Endodermal cell (in vitro differentiated cells): ENCODE data around the gene CLHC1. TPM values are rescaled to one million over a fixed set of nuclear protein-coding genes. Genes with fewer than 3 reads are reported as not detected.

ENCODE experiments used
- DNase-seq: peaks from one replicate; pipeline ENCODE4 v3.0.0-alpha.2; 2017
- H3K27ac ChIP-seq: 2 replicates; pipeline ENCODE4 v1.5.1; 2013; ENCODE audit warnings: mild to moderate bottlenecking, low read depth, low read length, moderate library complexity
- H3K27me3 ChIP-seq: 2 replicates; pipeline ENCODE4 v1.6.1; 2013; ENCODE audit warnings: mild to moderate bottlenecking, low read length, moderate library complexity; ENCODE audit not compliant: insufficient read depth, control insufficient read depth, poor library complexity, severe bottlenecking
- H3K36me3 ChIP-seq: 2 replicates; pipeline ENCODE4 v1.7.0; 2013; ENCODE audit warnings: mild to moderate bottlenecking, low read length, moderate library complexity; ENCODE audit not compliant: control insufficient read depth, insufficient read depth
- H3K4me1 ChIP-seq: one replicate; pipeline ENCODE4 v1.7.0; 2013; ENCODE audit warnings: low read length; ENCODE audit not compliant: control insufficient read depth, insufficient read depth
- H3K4me3 ChIP-seq: 2 replicates; pipeline ENCODE4 v1.5.1; 2013; ENCODE audit warnings: mild to moderate bottlenecking, low read length, moderate library complexity
- H3K9ac ChIP-seq: 2 replicates; pipeline ENCODE4 v1.6.1; 2013; ENCODE audit warnings: mild to moderate bottlenecking, low read length, moderate library complexity; ENCODE audit not compliant: poor library complexity, severe bottlenecking; ENCODE audit errors: extremely low read depth
- H3K9me3 ChIP-seq: 2 replicates; pipeline ENCODE4 v1.6.1; 2013; ENCODE audit warnings: mild to moderate bottlenecking, low read length, moderate library complexity; ENCODE audit not compliant: control insufficient read depth
- H3K27ac Mint-ChIP-seq: 2 replicates; pipeline ENCODE4 v1.8.0; 2020; ENCODE audit warnings: mixed read lengths
- H3K27me3 Mint-ChIP-seq: 2 replicates; pipeline ENCODE4 v1.8.0; 2021; ENCODE audit warnings: mild to moderate bottlenecking, mixed read lengths; ENCODE audit not compliant: insufficient read depth
- H3K36me3 Mint-ChIP-seq: 2 replicates; pipeline ENCODE4 v1.8.0; 2020; ENCODE audit warnings: low read depth, mixed read lengths
- H3K4me1 Mint-ChIP-seq: 2 replicates; pipeline ENCODE4 v1.8.0; 2020; ENCODE audit warnings: mixed read lengths
- H3K4me3 Mint-ChIP-seq: 2 replicates; pipeline ENCODE4 v1.8.0; 2020; ENCODE audit warnings: mild to moderate bottlenecking, moderate library complexity, mixed read lengths
- H3K9me3 Mint-ChIP-seq: 2 replicates; pipeline ENCODE4 v1.8.0; 2020; ENCODE audit warnings: mild to moderate bottlenecking, mixed read lengths
- WGBS, 2 experiments: methylation state at CpG; one replicate each; pipeline versions ENCODE4 v1.1.5 to v1.1.7; 2013; ENCODE audit warnings: missing lambda C conversion rate in 2 of 2, mixed read lengths in 1 of 2; ENCODE audit not compliant: insufficient coverage in 1 of 2, insufficient read length in 1 of 2; 5-methylcytosine and 5-hydroxymethylcytosine counted together
- total RNA-seq, 2 donors: library from RNA; stranded (reverse); fragmentation: NEBNext Ultra II Directional in 1 of 2; extraction: Animal tissue kit (Norgen Biotek cat#: 25700) in 1 of 2; gene quantifications; 2 replicates in 1 of 2; 3 replicates in 1 of 2; pipeline ENCODE4 v1.2.1, GENCODE V29; 2021
- TF ChIP-seq, protein P1 (sequence below): fragments of 200-600 bp; sonication (generic); conservative IDR thresholded peaks from 2 replicates; pipeline ENCODE4 v1.5.0; 2021; ENCODE audit warnings: antibody characterized with exemption, mild to moderate bottlenecking

CLHC1 gene
- total RNA-seq, 2 donors from 2014 or later: 15.4 to 17.9 TPM

DNA sequence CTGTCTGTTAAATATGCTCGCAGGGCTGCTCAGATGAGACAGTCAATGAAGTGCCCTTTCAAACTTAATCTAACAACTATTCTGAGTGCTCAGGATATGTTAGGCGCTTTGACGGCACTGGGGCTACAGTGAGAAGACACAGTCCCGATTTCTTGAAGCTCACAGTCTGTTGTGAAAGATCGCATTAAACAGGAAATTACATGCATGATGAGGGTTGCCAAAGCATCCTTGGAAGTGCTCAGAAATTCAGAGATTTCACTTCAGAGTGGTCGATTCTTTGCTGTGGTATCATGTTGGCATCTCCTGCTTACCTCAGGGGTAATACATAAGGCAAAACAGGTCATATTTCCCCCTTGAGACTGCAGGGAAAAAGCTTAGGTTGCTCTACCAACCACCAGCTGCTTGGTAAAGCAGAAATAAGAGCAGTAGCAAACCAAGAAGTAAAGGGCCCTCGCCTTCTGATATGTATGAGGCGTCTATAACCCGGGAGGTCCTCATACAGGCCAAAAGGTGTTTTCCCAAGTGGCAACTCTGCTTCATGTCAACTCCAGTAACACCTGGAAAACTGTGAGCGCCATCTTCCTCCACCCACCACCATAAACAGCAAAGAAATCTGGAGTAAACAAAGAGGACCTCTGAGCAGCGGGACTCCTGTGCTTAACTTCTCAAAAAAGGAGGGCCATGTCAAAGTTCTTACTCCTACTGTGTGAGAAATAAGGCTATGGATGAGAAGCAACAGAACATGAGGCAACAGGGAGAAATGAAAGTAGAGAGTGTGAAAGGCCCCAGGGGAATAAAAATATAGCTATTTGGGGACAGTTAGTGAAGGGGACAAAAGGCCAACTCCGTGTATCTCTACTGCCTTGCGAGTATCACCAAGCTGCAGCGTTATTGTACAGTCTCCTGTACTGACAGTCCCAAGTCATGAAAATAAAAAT, 79.3 kb downstream of the CLHC1 start:
- DNase-seq: no peak
- no peaks in the 10 kb centered on the region for H3K36me3 Mint-ChIP-seq
- H3K9me3 Mint-ChIP-seq: no peaks in the 10 kb centered on the region
- no peak overlapping the region for H3K4me3 Mint-ChIP-seq
- no peaks in the 10 kb centered on the region for H3K36me3 ChIP-seq
- peaks cover 19% of the 10 kb centered on the region for H3K4me1 ChIP-seq
- no peak overlapping the region for H3K9ac ChIP-seq
- peaks cover 45% of the 10 kb centered on the region for H3K4me1 Mint-ChIP-seq
- H3K27ac Mint-ChIP-seq: no peak overlapping the region
- WGBS, 2 experiments: 94 to 97% methylated on average over 11 to 14 of the region's 14 CpGs
- H3K27me3 Mint-ChIP-seq: peaks cover 23% of the 10 kb centered on the region
- no peak overlapping the region for H3K4me3 ChIP-seq
- H3K27me3 ChIP-seq: peaks cover 9% of the 10 kb centered on the region
- TF ChIP-seq, protein P1, sequence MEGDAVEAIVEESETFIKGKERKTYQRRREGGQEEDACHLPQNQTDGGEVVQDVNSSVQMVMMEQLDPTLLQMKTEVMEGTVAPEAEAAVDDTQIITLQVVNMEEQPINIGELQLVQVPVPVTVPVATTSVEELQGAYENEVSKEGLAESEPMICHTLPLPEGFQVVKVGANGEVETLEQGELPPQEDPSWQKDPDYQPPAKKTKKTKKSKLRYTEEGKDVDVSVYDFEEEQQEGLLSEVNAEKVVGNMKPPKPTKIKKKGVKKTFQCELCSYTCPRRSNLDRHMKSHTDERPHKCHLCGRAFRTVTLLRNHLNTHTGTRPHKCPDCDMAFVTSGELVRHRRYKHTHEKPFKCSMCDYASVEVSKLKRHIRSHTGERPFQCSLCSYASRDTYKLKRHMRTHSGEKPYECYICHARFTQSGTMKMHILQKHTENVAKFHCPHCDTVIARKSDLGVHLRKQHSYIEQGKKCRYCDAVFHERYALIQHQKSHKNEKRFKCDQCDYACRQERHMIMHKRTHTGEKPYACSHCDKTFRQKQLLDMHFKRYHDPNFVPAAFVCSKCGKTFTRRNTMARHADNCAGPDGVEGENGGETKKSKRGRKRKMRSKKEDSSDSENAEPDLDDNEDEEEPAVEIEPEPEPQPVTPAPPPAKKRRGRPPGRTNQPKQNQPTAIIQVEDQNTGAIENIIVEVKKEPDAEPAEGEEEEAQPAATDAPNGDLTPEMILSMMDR: no peak
- H3K27ac ChIP-seq: no peak overlapping the region
- no peaks in the 10 kb centered on the region for H3K9me3 ChIP-seq

DNA sequence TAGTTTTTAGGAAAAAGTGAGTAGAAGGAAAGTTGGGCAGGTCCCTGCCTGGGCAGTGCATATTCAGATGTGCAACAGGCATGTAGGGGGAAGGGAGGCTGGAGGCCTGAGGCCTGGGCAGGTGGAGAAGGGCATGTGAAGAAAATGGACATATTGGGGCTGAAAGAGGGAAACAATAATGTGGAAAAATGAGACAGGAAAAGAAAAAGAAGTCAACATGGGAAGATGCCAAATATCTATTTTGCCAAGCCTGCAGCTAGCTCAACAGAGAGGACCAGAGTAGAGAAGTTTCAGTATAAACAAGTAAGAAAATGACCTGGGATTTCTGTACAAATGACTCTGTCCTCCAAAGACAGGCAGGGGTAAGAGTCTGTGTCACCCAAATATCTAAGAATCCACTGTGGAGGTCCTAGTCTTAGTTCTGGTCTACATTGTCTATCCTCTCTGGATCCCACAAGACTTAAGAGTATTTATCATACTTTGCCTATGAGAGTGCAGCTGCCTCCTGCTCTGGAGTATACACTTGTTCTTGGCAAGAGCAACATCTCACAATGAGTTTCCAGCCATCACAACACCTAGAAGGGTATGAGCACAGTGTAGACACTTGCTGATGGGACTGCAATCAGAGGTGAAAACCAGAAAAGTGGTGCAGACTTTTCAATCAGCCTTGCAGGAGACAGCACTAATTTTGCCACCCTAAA, 80.2 kb downstream of the CLHC1 start:
- Histone ChIP-seq H3K27me3 (peaks cover 9% of the 10 kb centered on the region), H3K9ac (no peak overlapping the region), H3K4me3 (no peak overlapping the region), H3K36me3 (no peaks in the 10 kb centered on the region), H3K4me1 (peaks cover 16% of the 10 kb centered on the region), H3K9me3 (no peaks in the 10 kb centered on the region), H3K27ac (no peak overlapping the region)
- no peaks in the 10 kb centered on the region for H3K9me3 Mint-ChIP-seq
- peaks cover 42% of the 10 kb centered on the region for H3K4me1 Mint-ChIP-seq
- H3K4me3 Mint-ChIP-seq: no peak overlapping the region
- TF ChIP-seq, protein P1: no peak
- peaks cover 28% of the 10 kb centered on the region for H3K27me3 Mint-ChIP-seq
- no peaks in the 10 kb centered on the region for H3K36me3 Mint-ChIP-seq
- H3K27ac Mint-ChIP-seq: no peak overlapping the region
- DNase-seq: peak; percentile 32

DNA sequence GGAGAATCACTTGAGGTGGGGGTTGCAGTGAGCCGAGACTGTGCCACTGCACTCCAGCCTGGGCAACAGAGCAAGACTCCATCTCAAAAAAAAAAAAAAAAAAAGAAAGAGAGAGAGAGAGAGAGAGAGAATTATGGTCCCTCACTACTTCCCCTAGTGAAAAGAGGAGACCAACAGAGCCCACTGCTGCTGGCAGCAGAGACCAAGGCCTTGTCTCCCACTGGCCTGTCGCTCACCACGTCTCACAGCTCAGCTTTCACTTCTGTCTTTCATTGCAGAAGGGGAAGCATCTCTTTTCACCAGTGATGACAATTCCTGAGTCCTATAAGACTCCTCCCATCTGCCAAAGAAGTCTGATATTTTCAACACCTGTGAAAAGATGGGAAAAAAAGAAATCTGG, 81.3 kb downstream of the CLHC1 start:
- H3K4me3 ChIP-seq: no peak overlapping the region
- TF ChIP-seq, protein P1: no peak
- H3K27me3 Mint-ChIP-seq: peaks cover 29% of the 10 kb centered on the region
- H3K4me1 ChIP-seq: peaks cover 10% of the 10 kb centered on the region
- no peaks in the 10 kb centered on the region for H3K36me3 ChIP-seq
- H3K27ac ChIP-seq: no peak overlapping the region
- no peak overlapping the region for H3K9ac ChIP-seq
- peaks cover 9% of the 10 kb centered on the region for H3K27me3 ChIP-seq
- no peaks in the 10 kb centered on the region for H3K9me3 ChIP-seq
- no peaks in the 10 kb centered on the region for H3K9me3 Mint-ChIP-seq
- no peak overlapping the region for H3K27ac Mint-ChIP-seq
- 80 to 93% methylated on average over 1 to 2 of the region's 3 CpGs for WGBS, 2 experiments
- H3K4me1 Mint-ChIP-seq: peaks cover 37% of the 10 kb centered on the region
- no peak overlapping the region for H3K4me3 Mint-ChIP-seq
- no peaks in the 10 kb centered on the region for H3K36me3 Mint-ChIP-seq
- peak; percentile 10 for DNase-seq
